HG02571 (cell line): ENCODE measurements around the gene TAC4.

Source experiments
- ATAC-seq: cut with Tn5 transposase; IDR thresholded peaks from one replicate; pipeline ENCODE4 v1.9.1; 2021; ENCODE audit warnings: mild to moderate bottlenecking, moderate library complexity; ENCODE audit not compliant: unreplicated experiment

The TAC4 gene

GRCh38 chr17:49848019-49848473 lies at the start of gene TAC4:
TAC4 (minus strand) TSS chr17:49848069; CDS start chr17:49848017, 52 bp downstream.
- ATAC-seq: no peak

- ATAC-seq: no peak
These were observed 49.0 kb upstream of the TAC4 start for GRCh38 chr17:49896860-49897259.

- no peak for ATAC-seq
These were observed 48.4 kb upstream of the TAC4 start for GRCh38 chr17:49896222-49896621.

GRCh38 chr17:49895812-49896211 lies 47.9 kb upstream of the TAC4 start:
- no peak for ATAC-seq

GRCh38 chr17:49894761-49895160 lies 46.9 kb upstream of the TAC4 start:
- no peak for ATAC-seq

- ATAC-seq: no peak
These were observed 44.0 kb upstream of the TAC4 start for GRCh38 chr17:49891694-49892389.

GRCh38 chr17:49891271-49891670 lies 43.4 kb upstream of the TAC4 start:
- ATAC-seq: no peak

GRCh38 chr17:49890852-49891251 lies 43.0 kb upstream of the TAC4 start:
- no peak for ATAC-seq

GRCh38 chr17:49890077-49890821 lies 42.4 kb upstream of the TAC4 start:
- ATAC-seq: no peak

GRCh38 chr17:49889500-49889899 lies 41.6 kb upstream of the TAC4 start:
- no peak for ATAC-seq

- no peak for ATAC-seq
These were observed 40.0 kb upstream of the TAC4 start for GRCh38 chr17:49887744-49888360.

- ATAC-seq: no peak
These were observed 39.3 kb upstream of the TAC4 start for GRCh38 chr17:49887086-49887743.

GRCh38 chr17:49886036-49886435 lies 38.2 kb upstream of the TAC4 start:
- no peak for ATAC-seq

- no peak for ATAC-seq
These were observed 34.6 kb upstream of the TAC4 start for GRCh38 chr17:49882434-49882833.

- ATAC-seq: no peak
These were observed 33.2 kb upstream of the TAC4 start for GRCh38 chr17:49881054-49881402.

GRCh38 chr17:49880291-49881053 lies 32.6 kb upstream of the TAC4 start:
- ATAC-seq: no peak

- ATAC-seq: no peak
These were observed 31.3 kb upstream of the TAC4 start for GRCh38 chr17:49878931-49879904.

GRCh38 chr17:49875685-49876084 lies 27.8 kb upstream of the TAC4 start:
- no peak for ATAC-seq

GRCh38 chr17:49874911-49875310 lies 27.0 kb upstream of the TAC4 start:
- no peak for ATAC-seq

GRCh38 chr17:49873926-49874325 lies 26.1 kb upstream of the TAC4 start:
- no peak for ATAC-seq
